IPS DF 6.9 (cell line): ENCODE results near the gene GLCCI1.
"Not testable (repeated sequence)": the region's sequence is repeated elsewhere in the genome, so short reads cannot be mapped to it uniquely, and the experiment has no call there.

Source experiments
- DNase-seq: peaks from one replicate; pipeline ENCODE4 v3.0.0-alpha.2; 2013; ENCODE audit warnings: low read depth, low spot score
- H3K27ac ChIP-seq: one replicate; pipeline ENCODE4 v1.5.1; 2013; ENCODE audit warnings: low read length, control low read depth
- H3K27me3 ChIP-seq: 2 replicates; pipeline ENCODE4 v1.6.1; 2013; ENCODE audit warnings: mild to moderate bottlenecking, low read length; ENCODE audit not compliant: control insufficient read depth, insufficient read depth
- H3K36me3 ChIP-seq: 2 replicates; pipeline ENCODE4 v1.6.1; 2013; ENCODE audit warnings: low read length; ENCODE audit not compliant: control insufficient read depth, insufficient read depth
- H3K4me1 ChIP-seq: 2 replicates; pipeline ENCODE4 v1.6.1; 2013; ENCODE audit warnings: low read length; ENCODE audit not compliant: control insufficient read depth, insufficient read depth
- H3K4me3 ChIP-seq: 2 replicates; pipeline ENCODE4 v1.5.1; 2013; ENCODE audit warnings: mild to moderate bottlenecking, low read length
- H3K9me3 ChIP-seq: 2 replicates; pipeline ENCODE4 v1.6.1; 2013; ENCODE audit warnings: low read length, inconsistent platforms; ENCODE audit not compliant: control insufficient read depth, insufficient read depth
- WGBS: extraction: QIAGEN DNeasy Blood & Tissue Kit; methylation state at CpG from one replicate; pipeline ENCODE4 v1.1.7; 2013; ENCODE audit warnings: mixed read lengths, missing lambda C conversion rate; ENCODE audit not compliant: insufficient read length, insufficient coverage; 5-methylcytosine and 5-hydroxymethylcytosine counted together

GLCCI1 gene

DNA sequence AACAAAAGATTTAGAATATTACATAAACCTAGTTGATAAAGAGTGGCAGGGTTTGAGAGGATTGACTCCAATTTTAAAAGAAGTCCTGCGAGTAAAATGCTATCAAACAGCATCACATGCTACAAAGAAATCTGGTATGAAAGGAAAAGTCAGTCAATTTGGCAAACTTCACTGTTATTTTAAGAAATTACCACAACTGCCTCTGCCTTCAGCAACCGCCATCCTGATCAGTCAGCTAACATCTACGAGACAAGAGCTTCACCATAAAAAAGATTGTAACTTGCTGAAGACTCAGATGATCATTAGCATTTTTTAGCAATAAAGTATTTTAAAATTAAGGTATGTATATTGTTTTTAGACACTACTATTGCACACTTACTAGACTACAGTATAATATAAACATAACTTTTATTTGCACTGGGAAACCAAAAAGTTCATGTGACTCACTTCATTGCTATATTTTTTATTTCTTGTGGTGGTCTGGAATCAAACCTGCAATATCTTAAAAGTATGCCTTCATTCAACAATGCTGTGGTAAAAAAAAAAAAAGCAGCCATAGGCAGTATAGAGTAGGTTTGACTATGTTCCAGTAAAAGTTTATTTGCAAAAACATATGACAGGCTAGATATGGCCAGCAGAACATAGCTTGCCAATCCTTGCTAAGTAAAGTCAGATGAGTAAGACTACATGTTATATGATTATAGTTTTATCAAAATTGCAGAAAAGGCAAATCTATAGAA, 74.4 kb downstream of the GLCCI1 start:
- H3K36me3 ChIP-seq = no peaks in the 10 kb centered on the region
- H3K27me3 ChIP-seq = no peaks in the 10 kb centered on the region
- H3K27ac ChIP-seq = no peak overlapping the region
- DNase-seq = no peak
- no CpG with 5 or more reads among the region's 3 CpGs for WGBS
- no peaks in the 10 kb centered on the region for H3K9me3 ChIP-seq
- no peak overlapping the region for H3K4me3 ChIP-seq
- H3K4me1 ChIP-seq = no peaks in the 10 kb centered on the region

DNA sequence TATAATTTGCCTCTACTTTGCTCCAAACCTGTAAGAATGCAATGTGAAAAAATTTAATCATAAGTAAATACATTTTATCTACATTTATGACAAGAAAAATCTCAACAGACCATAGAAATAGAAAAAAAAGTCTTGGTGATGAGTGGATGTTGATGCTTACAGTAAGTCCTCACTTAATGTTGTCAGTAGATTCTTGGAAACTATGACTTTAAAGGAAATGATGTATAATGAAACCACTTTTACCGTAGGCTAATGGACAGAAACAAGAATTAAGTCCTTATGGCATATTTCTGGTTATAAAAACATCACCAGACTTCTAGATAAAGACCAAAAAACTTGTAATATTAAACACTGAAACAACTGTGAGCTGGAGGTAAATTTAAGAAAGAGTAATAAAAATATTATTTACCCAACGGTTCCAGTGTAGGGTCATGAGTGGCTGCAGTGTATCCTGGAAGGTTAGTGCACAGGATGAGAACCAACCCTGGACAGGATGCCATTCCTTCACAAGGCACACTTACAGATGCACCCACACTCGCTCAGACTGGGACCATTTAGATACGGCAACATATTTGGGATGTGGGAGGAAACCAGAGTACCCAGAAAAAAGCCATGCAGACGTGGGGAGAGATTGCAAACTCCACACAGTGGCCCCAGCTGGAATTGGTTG, 76.3 kb downstream of the GLCCI1 start:
- H3K27ac ChIP-seq = no peak overlapping the region
- H3K36me3 ChIP-seq = no peaks in the 10 kb centered on the region
- no peaks in the 10 kb centered on the region for H3K27me3 ChIP-seq
- no peaks in the 10 kb centered on the region for H3K4me1 ChIP-seq
- H3K4me3 ChIP-seq = no peak overlapping the region
- no peaks in the 10 kb centered on the region for H3K9me3 ChIP-seq
- WGBS = no CpG with 5 or more reads among the region's 5 CpGs
- DNase-seq = no peak

DNA sequence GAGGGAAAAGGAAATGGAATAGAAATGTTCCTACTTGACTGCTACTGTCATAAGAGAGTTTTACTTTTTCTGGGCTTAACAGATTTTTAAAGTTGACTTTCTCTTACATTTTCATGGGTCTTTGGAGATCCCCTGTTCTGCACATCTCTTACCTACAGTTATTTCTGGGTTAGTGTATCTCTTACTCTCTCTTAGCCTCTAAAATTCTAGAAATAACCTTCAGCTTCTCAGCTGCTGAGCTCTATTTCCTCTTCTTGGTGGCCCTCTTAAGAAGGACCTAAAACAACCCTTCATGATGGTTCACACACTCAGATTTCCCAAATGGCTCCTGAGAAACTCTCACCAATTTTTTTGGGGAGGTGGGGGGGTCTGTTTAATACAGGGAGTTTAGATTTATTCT, 79.5 kb downstream of the GLCCI1 start:
- H3K4me3 ChIP-seq, DNase-seq, H3K36me3 ChIP-seq, H3K27me3 ChIP-seq, H3K27ac ChIP-seq, H3K9me3 ChIP-seq, H3K4me1 ChIP-seq: not testable (repeated sequence)

DNA sequence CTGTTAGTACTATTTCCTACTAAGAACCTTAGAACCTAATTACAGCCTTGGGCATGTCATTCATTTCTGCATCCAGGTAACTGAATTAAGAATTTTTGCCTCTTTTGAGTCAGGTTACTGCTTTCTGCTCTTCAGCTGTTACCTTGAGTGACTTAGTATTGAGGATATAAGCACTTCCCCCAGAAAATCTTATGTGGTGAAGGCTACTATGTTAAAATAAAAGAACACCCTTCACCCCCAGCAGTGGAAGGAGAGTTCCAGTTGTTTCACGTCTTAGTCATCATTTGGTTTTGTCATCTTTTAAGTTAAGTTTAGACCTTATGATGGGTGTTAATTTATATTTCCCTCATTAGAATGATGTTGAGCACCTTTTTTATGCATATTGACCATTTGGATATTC, 82.8 kb downstream of the GLCCI1 start:
- H3K36me3 ChIP-seq = no peaks in the 10 kb centered on the region

DNA sequence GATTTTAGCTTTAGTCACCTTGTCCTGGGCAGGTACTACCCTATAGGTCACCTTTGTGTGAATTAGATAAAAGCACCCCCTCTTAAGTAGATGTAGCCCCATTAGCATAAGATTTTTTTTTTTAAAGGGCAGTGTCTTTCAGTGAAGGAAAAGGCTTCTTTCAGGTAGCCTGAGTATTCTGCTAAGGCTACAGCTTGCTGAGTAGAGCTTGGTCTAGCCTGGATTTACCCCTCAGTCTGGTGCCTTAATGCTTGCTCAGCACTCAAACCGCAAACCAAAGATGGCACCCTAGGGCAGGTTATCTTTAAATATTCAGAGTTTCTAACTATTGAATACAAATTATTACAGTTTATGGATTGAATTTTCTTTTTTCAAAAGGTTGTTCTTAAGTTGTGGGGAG, 83.4 kb downstream of the GLCCI1 start:
- Histone ChIP-seq H3K27me3 (no peaks in the 10 kb centered on the region), H3K36me3 (no peaks in the 10 kb centered on the region), H3K27ac (no peak overlapping the region), H3K4me3 (no peak overlapping the region), H3K4me1 (no peaks in the 10 kb centered on the region), H3K9me3 (no peaks in the 10 kb centered on the region)
- no CpG with 5 or more reads among the region's 1 CpG for WGBS
- no peak for DNase-seq

More for the DNA sequence above, 82.8 kb downstream of the GLCCI1 start:
- DNase-seq = no peak
- H3K27ac ChIP-seq = no peak overlapping the region
- no peaks in the 10 kb centered on the region for H3K27me3 ChIP-seq
- no peaks in the 10 kb centered on the region for H3K4me1 ChIP-seq
- H3K4me3 ChIP-seq = no peak overlapping the region
- no peaks in the 10 kb centered on the region for H3K9me3 ChIP-seq
- no CpG with 5 or more reads among the region's 1 CpG for WGBS

DNA sequence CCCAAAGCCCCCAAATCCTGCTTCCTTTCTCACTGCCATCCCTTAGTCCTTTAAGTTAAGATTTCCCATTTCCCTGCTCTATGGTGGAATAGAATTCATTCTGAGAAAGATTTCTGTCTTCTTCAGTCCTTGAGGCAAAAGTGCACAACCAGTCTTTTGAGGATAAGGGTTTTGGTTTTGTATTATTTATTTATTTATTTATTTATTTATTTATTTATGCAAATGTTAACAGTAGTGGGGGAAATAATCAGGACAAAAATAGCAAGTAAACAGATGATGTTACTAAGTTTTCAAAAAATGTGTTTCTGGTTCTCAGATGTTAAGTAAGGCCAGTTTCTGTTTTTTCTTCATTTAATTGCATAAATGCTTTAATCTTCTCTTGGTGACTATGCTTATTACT, 84.2 kb downstream of the GLCCI1 start:
- DNase-seq = no peak
- Histone ChIP-seq H3K27me3 (no peaks in the 10 kb centered on the region), H3K4me3 (no peak overlapping the region), H3K4me1 (no peaks in the 10 kb centered on the region), H3K9me3 (no peaks in the 10 kb centered on the region), H3K36me3 (no peaks in the 10 kb centered on the region), H3K27ac (no peak overlapping the region)

DNA sequence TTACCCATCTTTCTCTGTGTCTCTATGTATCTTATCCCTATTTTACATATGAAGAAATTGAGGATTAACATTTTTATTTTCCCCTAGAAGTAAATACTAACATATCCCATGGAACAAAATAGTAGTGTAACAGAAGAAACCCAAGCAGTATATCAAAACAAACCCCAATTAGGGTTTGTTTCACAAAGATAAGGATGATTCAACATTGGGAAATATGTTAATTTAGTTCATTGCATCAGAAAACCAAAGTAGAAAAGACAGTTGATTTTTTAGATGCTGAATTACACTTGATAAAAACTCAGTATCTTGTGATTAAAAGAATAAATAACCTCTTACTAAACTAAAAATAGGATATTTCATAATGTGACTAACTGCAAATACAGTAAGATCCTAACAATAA, 87.8 kb downstream of the GLCCI1 start:
- no peak for DNase-seq
- H3K27me3 ChIP-seq = no peaks in the 10 kb centered on the region
- no peak overlapping the region for H3K27ac ChIP-seq
- no peak overlapping the region for H3K4me3 ChIP-seq
- no peaks in the 10 kb centered on the region for H3K9me3 ChIP-seq
- H3K4me1 ChIP-seq = no peaks in the 10 kb centered on the region
- no peaks in the 10 kb centered on the region for H3K36me3 ChIP-seq

DNA sequence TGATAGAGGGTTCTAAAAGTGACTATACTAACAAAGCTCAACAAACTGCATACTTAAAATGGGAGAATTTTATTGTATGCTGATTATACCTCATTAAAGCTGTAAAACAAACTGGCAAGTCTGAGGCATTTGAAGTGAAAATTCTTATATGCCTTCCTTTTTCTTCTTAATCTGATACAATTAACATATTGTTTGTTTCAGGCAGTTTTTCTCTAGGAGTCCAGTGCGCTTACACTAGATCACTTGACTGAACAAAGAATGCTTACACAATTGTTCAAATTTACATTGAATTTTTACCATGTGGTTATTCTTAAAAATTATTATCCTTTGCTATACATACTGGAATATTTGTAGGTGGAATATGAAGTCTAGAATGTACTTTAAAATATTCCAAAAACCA, 89.0 kb downstream of the GLCCI1 start:
- no peak overlapping the region for H3K4me3 ChIP-seq
- no peak for DNase-seq
- H3K4me1 ChIP-seq = no peaks in the 10 kb centered on the region
- WGBS = no CpG with 5 or more reads among the region's 1 CpG
- H3K36me3 ChIP-seq = no peaks in the 10 kb centered on the region
- no peaks in the 10 kb centered on the region for H3K9me3 ChIP-seq
- H3K27ac ChIP-seq = no peak overlapping the region
- no peaks in the 10 kb centered on the region for H3K27me3 ChIP-seq

DNA sequence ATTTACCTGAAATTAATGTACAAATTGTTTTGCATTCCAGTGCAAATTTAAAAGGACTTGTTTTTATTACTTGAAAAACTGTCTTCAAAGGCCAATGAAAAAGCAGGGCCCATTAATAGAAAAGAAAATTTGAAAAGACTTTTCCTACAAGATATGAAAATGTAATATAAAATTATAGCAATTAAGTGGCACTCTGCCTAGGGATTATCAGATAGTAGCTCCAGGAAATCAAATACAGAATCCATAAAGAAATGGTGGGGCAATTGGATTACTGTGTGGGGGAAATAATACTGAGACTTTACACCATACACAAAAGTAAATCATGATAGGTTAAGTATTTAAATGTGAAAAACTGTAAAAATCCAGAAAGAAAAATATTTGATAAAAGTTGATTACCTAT, 89.7 kb downstream of the GLCCI1 start:
- Histone ChIP-seq H3K9me3 (no peaks in the 10 kb centered on the region), H3K27ac (no peak overlapping the region), H3K4me3 (no peak overlapping the region), H3K4me1 (no peaks in the 10 kb centered on the region), H3K27me3 (no peaks in the 10 kb centered on the region), H3K36me3 (no peaks in the 10 kb centered on the region)
- DNase-seq = no peak

DNA sequence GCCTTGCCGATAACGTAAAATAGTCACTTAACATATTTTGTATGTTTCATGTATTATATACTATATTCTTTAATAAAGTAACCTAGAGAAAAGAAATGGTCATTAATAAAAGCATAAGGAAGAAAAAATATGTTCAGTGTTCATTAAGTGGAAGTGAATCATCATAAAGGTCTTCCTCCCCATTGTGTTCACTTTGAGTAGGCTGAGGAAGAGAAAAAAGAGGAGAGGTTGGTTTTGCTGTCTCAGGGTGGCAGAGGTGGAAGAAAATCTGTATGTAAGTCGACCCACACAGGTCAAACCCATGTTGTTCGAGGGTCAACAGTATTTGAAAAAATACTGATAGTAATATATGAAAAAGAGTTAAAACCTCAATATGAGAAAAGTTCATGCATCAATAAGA, 90.3 kb downstream of the GLCCI1 start:
- H3K4me1 ChIP-seq = no peaks in the 10 kb centered on the region
- WGBS = no CpG with 5 or more reads among the region's 4 CpGs

DNA sequence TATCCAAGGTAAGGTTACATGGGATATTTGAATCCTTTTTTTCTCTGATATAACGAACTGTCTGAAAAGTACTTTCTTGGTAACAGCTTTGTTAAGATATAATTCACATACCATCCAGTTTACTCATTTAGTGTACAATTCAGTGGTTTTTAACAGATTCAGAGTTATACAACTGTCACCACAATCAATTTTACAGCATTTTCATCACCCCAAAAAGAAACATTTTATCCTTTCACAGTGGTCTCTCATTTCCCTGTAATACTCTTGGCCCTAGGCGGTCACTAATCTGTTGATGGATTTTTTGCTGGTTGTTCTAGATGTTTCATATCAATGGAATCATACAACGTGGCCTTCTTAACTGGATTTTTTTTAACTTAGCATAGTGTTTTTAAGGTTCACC, 91.6 kb downstream of the GLCCI1 start:
- H3K4me1 ChIP-seq = no peaks in the 10 kb centered on the region
- WGBS = no CpG with 5 or more reads among the region's 3 CpGs
- H3K36me3 ChIP-seq = no peaks in the 10 kb centered on the region
- no peak overlapping the region for H3K27ac ChIP-seq
- H3K4me3 ChIP-seq = no peak overlapping the region
- no peaks in the 10 kb centered on the region for H3K9me3 ChIP-seq
- DNase-seq = no peak
- no peaks in the 10 kb centered on the region for H3K27me3 ChIP-seq

More for the DNA sequence above, 90.3 kb downstream of the GLCCI1 start:
- H3K9me3 ChIP-seq = no peaks in the 10 kb centered on the region
- no peak overlapping the region for H3K27ac ChIP-seq
- no peak overlapping the region for H3K4me3 ChIP-seq
- no peaks in the 10 kb centered on the region for H3K36me3 ChIP-seq
- H3K27me3 ChIP-seq = no peaks in the 10 kb centered on the region
- no peak for DNase-seq
